Measurements from ENCODE around the gene SERINC1. TPM values are rescaled to one million over a fixed set of nuclear protein-coding genes. Genes with fewer than 3 reads are reported as not detected.
"Not testable (repeated sequence)": the region's sequence is repeated elsewhere in the genome, so short reads cannot be mapped to it uniquely, and the experiment has no call there.

The SERINC1 gene
- 100 to 1,000 TPM; 136 to 354 (median 237) TPM for total RNA-seq

GRCh38 chr6:122471107-122472021 lies at the start of gene SERINC1:
Gene SERINC1 (minus strand): TSS chr6:122471807. CDS start chr6:122471737, 70 bp downstream.
- TF ChIP-seq CTCF (IDR thresholded peaks at IDR 0.05) (peak in 1 of 4 experiments; percentile 2), POLR2A (IDR thresholded peaks at IDR 0.05) (peak; percentile 81 to 92)
- Histone ChIP-seq H3K36me3 (no peaks in the 10 kb centered on the region), H3K9me3 (no peaks in the 10 kb centered on the region), H3K27ac (peak within 1 kb of the TSS; percentile 90 to 98), H3K4me3 (peak within 1 kb of the TSS; percentile 78 to 97), H3K27me3 (no peaks in the 10 kb centered on the region), H3K4me1 (no peaks in the 10 kb centered on the region)
- peak; percentile 95 for DNase-seq
- intact Hi-C loops (cut with DNase I; ENCODE audit: low total_unique reads) = no loop called here

GRCh38 chr6:122511193-122511924 lies 39.8 kb upstream of the SERINC1 start:
- intact Hi-C loops (cut with DNase I; ENCODE audit: low total_unique reads) = no loop called here
- DNase-seq = no peak
- no peak overlapping the region for H3K4me3 ChIP-seq
- H3K27ac ChIP-seq = no peak overlapping the region
- no peaks in the 10 kb centered on the region for H3K4me1 ChIP-seq
- H3K27me3 ChIP-seq = no peaks in the 10 kb centered on the region
- no peaks in the 10 kb centered on the region for H3K9me3 ChIP-seq
- H3K36me3 ChIP-seq = no peaks in the 10 kb centered on the region
- TF ChIP-seq CTCF (IDR thresholded peaks at IDR 0.05) (no peak), POLR2A (IDR thresholded peaks at IDR 0.05) (no peak)

GRCh38 chr6:122505170-122505569 lies 33.6 kb upstream of the SERINC1 start:
- H3K36me3 ChIP-seq; H3K4me1 ChIP-seq; DNase-seq; intact Hi-C loops (cut with DNase I; ENCODE audit: low total_unique reads); H3K4me3 ChIP-seq; H3K27ac ChIP-seq; H3K27me3 ChIP-seq: not testable (repeated sequence)
- H3K9me3 ChIP-seq = peaks cover 0 to 11% of the 10 kb centered on the region in 2 donors

- H3K4me3 ChIP-seq = no peak overlapping the region
- DNase-seq = no peak
- H3K36me3 ChIP-seq = no peaks in the 10 kb centered on the region
- H3K27me3 ChIP-seq = no peaks in the 10 kb centered on the region
- no peaks in the 10 kb centered on the region for H3K4me1 ChIP-seq
- intact Hi-C loops (cut with DNase I; ENCODE audit: low total_unique reads) = no loop called here
- no peak overlapping the region for H3K27ac ChIP-seq
- TF ChIP-seq CTCF (IDR thresholded peaks at IDR 0.05) (no peak), POLR2A (IDR thresholded peaks at IDR 0.05) (no peak)
- H3K9me3 ChIP-seq = peaks cover 0 to 11% of the 10 kb centered on the region in 2 donors
Measured at GRCh38 chr6:122501475-122501874, 29.9 kb upstream of the SERINC1 start.

- intact Hi-C loops (cut with DNase I; ENCODE audit: low total_unique reads) = no loop called here
- Histone ChIP-seq H3K9me3 (peaks cover 0 to under 1% of the 10 kb centered on the region in 2 donors), H3K36me3 (no peaks in the 10 kb centered on the region), H3K4me3 (no peak overlapping the region), H3K27me3 (no peaks in the 10 kb centered on the region), H3K27ac (no peak overlapping the region), H3K4me1 (no peaks in the 10 kb centered on the region)
- TF ChIP-seq POLR2A (IDR thresholded peaks at IDR 0.05) (no peak), CTCF (IDR thresholded peaks at IDR 0.05) (no peak)
- no peak for DNase-seq
Measured at GRCh38 chr6:122495612-122496011, 24.0 kb upstream of the SERINC1 start.

All from uterus (tissue), 4 donors.